Fibroblast of lung (primary cell): ENCODE measurements around the gene GPC6. TPM values are rescaled to one million over a fixed set of nuclear protein-coding genes. Genes with fewer than 3 reads are reported as not detected.

Source experiments
- DNase-seq, 2 donors: peaks; one replicate each; pipeline versions ENCODE4 v3.0.0 to v3.0.0-alpha.2; 2010; ENCODE audit warnings: low read depth in 2 of 2
- H2AFZ ChIP-seq: 2 replicates; pipeline ENCODE4 v1.5.1; 2012; ENCODE audit warnings: low read length, control low read depth, inconsistent platforms
- H3K27ac ChIP-seq: 2 replicates; pipeline ENCODE4 v1.5.1; 2011; ENCODE audit warnings: low read length, control low read depth; ENCODE audit not compliant: insufficient read depth
- H3K27me3 ChIP-seq: 2 replicates; pipeline ENCODE4 v1.5.1; 2011; ENCODE audit warnings: mild to moderate bottlenecking, low read length; ENCODE audit not compliant: control insufficient read depth, insufficient read depth
- H3K36me3 ChIP-seq: 2 replicates; pipeline ENCODE4 v1.5.1; 2011; ENCODE audit warnings: low read length; ENCODE audit not compliant: control insufficient read depth, insufficient read depth
- H3K4me1 ChIP-seq: 2 replicates; pipeline ENCODE4 v1.5.1; 2011; ENCODE audit warnings: low read length; ENCODE audit not compliant: control insufficient read depth, insufficient read depth; ENCODE audit errors: extremely low read depth
- H3K4me2 ChIP-seq: 2 replicates; pipeline ENCODE4 v1.5.1; 2011; ENCODE audit warnings: low read length, control low read depth; ENCODE audit not compliant: insufficient read depth; ENCODE audit errors: extremely low read depth
- H3K4me3 ChIP-seq, 4 experiments: fragments of 200-600 bp in 1 of 4; sonication (generic) in 1 of 4; replicated peaks in 1 of 4; 2 replicates each; pipeline ENCODE4 v1.5.1; 2011 to 2016; ENCODE audit warnings: low read length in 4 of 4, low read depth in 3 of 4, mild to moderate bottlenecking in 3 of 4, control low read depth in 2 of 4, inconsistent platforms in 1 of 4, mixed read lengths in 1 of 4; ENCODE audit not compliant: insufficient read depth in 1 of 4; ENCODE audit errors: control extremely low read depth in 1 of 4
- H3K79me2 ChIP-seq: 2 replicates; pipeline ENCODE4 v1.5.1; 2012; ENCODE audit warnings: mild to moderate bottlenecking, low read length, inconsistent platforms; ENCODE audit not compliant: control insufficient read depth, insufficient read depth
- H3K9ac ChIP-seq: 2 replicates; pipeline ENCODE4 v1.5.1; 2011; ENCODE audit warnings: mild to moderate bottlenecking, low read length, control low read depth; ENCODE audit not compliant: insufficient read depth
- H3K9me3 ChIP-seq: 2 replicates; pipeline ENCODE4 v1.5.1; 2012; ENCODE audit warnings: low read depth, low read length; ENCODE audit not compliant: control insufficient read depth, insufficient read depth
- H4K20me1 ChIP-seq: 2 replicates; pipeline ENCODE4 v1.5.1; 2011; ENCODE audit warnings: low read length; ENCODE audit not compliant: control insufficient read depth, insufficient read depth; ENCODE audit errors: extremely low read depth
- EZH2 ChIP-seq: IDR thresholded peaks from 2 replicates; pipeline ENCODE4 v1.5.1; 2012; ENCODE audit warnings: low read length, control low read depth, mild to moderate bottlenecking; ENCODE audit errors: missing control alignments
- polyA plus RNA-seq, 2 donors: library from polyadenylated mRNA; depleted of rRNA in 1 of 2; stranded (reverse) in 1 of 2; unstranded in 1 of 2; fragments of >200 nt; gene quantifications; 2 replicates each; pipeline ENCODE4 v1.2.1, GENCODE V29; 2011 to 2012; ENCODE audit warnings: missing spikeins in 1 of 2
- total RNA-seq: library from RNA; depleted of rRNA; stranded (reverse); fragments of >200 nt; gene quantifications from 2 replicates; pipeline ENCODE4 v1.2.1, GENCODE V29; 2014
- TF ChIP-seq, protein P1 (sequence below), 2 donors: IDR thresholded peaks in 1 of 2; conservative IDR thresholded peaks in 1 of 2; 1 replicate in 1 of 2; 2 replicates in 1 of 2; pipeline ENCODE4 v1.5.1; 2011 to 2012; ENCODE audit warnings: low read length in 2 of 2, control low read depth in 1 of 2, inconsistent platforms in 1 of 2, low read depth in 1 of 2, mild to moderate bottlenecking in 1 of 2

Gene GPC6
- total and polyA plus RNA-seq, 2 donors (not counting 1 experiment from before 2014, with no cell fraction given) = 11.2 to 33.7 TPM

DNA sequence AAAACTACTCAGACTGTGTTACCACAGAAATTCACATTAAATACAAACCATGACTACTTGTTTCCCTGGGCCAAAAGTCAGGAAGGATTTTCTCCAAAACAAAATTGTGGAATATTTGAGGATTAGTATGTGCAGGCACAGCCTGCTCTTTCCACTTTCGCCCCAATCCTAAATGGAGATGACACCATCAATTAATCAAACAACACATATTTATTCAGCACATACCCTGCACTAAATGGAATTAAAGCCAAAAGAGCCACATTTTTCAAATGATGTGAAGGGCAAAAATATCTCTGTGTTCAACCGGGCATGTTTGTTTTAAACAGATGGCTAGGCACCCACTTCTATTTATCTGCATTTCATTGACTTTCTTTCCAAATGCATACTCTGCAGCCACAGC lies 729.8 kb downstream of the GPC6 start:
- no peak overlapping the region for H3K4me3 ChIP-seq
- no peaks in the 10 kb centered on the region for H4K20me1 ChIP-seq
- H2AFZ ChIP-seq = no peak overlapping the region
- H3K79me2 ChIP-seq = no peaks in the 10 kb centered on the region
- H3K9ac ChIP-seq = no peak overlapping the region
- H3K36me3 ChIP-seq = no peaks in the 10 kb centered on the region
- peak; percentile 49 to 73 for DNase-seq
- no peak overlapping the region for H3K4me2 ChIP-seq
- no peaks in the 10 kb centered on the region for H3K9me3 ChIP-seq
- no peak for TF ChIP-seq EZH2
- TF ChIP-seq, protein P1, sequence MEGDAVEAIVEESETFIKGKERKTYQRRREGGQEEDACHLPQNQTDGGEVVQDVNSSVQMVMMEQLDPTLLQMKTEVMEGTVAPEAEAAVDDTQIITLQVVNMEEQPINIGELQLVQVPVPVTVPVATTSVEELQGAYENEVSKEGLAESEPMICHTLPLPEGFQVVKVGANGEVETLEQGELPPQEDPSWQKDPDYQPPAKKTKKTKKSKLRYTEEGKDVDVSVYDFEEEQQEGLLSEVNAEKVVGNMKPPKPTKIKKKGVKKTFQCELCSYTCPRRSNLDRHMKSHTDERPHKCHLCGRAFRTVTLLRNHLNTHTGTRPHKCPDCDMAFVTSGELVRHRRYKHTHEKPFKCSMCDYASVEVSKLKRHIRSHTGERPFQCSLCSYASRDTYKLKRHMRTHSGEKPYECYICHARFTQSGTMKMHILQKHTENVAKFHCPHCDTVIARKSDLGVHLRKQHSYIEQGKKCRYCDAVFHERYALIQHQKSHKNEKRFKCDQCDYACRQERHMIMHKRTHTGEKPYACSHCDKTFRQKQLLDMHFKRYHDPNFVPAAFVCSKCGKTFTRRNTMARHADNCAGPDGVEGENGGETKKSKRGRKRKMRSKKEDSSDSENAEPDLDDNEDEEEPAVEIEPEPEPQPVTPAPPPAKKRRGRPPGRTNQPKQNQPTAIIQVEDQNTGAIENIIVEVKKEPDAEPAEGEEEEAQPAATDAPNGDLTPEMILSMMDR (conservative IDR thresholded peaks at IDR 0.05 in 1 of 2, IDR thresholded peaks at IDR 0.05 in 1 of 2; ENCODE audit: low read depth in 1 of 2, low read length in 2 of 2) = no peak
- H3K27me3 ChIP-seq = no peaks in the 10 kb centered on the region
- H3K27ac ChIP-seq = no peak overlapping the region
- no peaks in the 10 kb centered on the region for H3K4me1 ChIP-seq

DNA sequence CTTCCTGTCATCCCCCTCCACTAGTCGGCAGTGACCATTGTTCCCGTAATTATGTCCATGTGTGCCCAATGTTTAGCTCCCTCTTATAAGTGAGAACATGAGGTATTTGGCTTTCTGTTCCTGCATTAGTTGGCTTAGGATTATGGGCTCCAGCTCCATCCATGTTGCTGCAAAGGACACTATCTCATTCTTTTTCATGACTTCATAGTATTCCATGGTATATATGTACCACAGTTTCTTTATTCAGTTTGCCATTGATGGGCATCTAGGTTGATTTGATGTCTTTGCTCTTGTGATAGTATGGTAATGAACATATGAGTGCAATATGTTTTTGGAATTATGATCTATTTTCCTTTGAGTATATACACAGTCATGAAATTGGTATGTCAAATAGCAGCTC lies 730.8 kb downstream of the GPC6 start:
- Histone ChIP-seq H3K4me2 (no peak overlapping the region), H3K79me2 (no peaks in the 10 kb centered on the region), H4K20me1 (no peaks in the 10 kb centered on the region), H3K9ac (no peak overlapping the region), H3K27ac (no peak overlapping the region), H3K4me3 (no peak overlapping the region), H3K4me1 (no peaks in the 10 kb centered on the region), H3K9me3 (no peaks in the 10 kb centered on the region), H3K27me3 (no peaks in the 10 kb centered on the region), H2AFZ (no peak overlapping the region), H3K36me3 (no peaks in the 10 kb centered on the region)
- TF ChIP-seq, protein P1 (conservative IDR thresholded peaks at IDR 0.05 in 1 of 2, IDR thresholded peaks at IDR 0.05 in 1 of 2; ENCODE audit: low read depth in 1 of 2, low read length in 2 of 2) = no peak
- TF ChIP-seq EZH2 = no peak
- no peak for DNase-seq

DNA sequence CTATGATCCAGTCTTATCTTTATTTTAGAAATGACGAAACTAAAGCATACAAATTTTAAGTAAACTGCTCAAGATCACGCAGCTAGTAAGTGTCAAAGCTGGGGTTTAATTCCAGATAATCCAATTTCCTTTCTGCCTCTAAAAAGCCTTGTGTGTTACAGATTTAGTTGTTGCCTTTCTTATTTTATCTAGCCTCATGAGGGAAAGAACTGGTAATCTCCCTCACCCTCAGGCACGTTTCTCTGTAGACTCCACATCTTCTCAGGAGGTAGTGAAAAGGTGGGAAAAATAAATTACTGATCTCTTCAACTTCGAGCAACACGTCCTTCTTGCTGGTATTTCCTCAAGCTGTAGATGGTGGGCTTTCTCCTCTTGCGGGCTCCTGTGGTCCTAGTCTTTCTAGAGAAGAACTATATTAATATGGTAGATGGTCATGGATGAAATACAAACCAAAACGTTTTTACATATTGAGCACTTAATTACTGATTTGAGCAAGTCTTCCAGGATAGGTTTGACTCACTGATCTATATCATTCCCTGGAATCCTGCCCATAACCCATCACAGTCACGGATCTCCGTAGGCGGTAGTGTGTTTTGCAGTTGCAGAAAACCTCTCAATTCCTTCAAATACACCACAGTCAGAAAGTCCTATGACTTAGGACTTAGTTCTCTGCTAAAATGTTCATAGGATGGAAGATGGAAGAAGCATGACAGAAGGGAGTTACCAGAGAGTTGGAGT lies 733.4 kb downstream of the GPC6 start:
- Histone ChIP-seq H2AFZ (no peak overlapping the region), H3K27me3 (no peaks in the 10 kb centered on the region), H3K4me1 (peaks cover 2% of the 10 kb centered on the region), H3K27ac (no peak overlapping the region), H3K36me3 (no peaks in the 10 kb centered on the region), H4K20me1 (no peaks in the 10 kb centered on the region), H3K9me3 (no peaks in the 10 kb centered on the region), H3K4me3 (no peak overlapping the region), H3K79me2 (no peaks in the 10 kb centered on the region), H3K4me2 (no peak overlapping the region), H3K9ac (no peak overlapping the region)
- DNase-seq = peak in 1 of 2 donors; percentile 68
- TF ChIP-seq EZH2 = no peak
- TF ChIP-seq, protein P1 (conservative IDR thresholded peaks at IDR 0.05 in 1 of 2, IDR thresholded peaks at IDR 0.05 in 1 of 2; ENCODE audit: low read depth in 1 of 2, low read length in 2 of 2) = no peak
